GM18508 (cell line): ENCODE measurements around the gene CHID1.

Experiments
- ATAC-seq: cut with Tn5 transposase; IDR thresholded peaks from one replicate; pipeline ENCODE4 v1.9.1; 2021; ENCODE audit warnings: moderate number of reproducible peaks; ENCODE audit not compliant: insufficient read depth, unreplicated experiment

Gene CHID1

GRCh38 chr11:827146-827896 lies 83.3 kb downstream of the CHID1 start:
- ATAC-seq: no peak

GRCh38 chr11:826836-827145 lies 83.8 kb downstream of the CHID1 start:
- no peak for ATAC-seq

GRCh38 chr11:826227-826621 lies 84.4 kb downstream of the CHID1 start:
- no peak for ATAC-seq

- no peak for ATAC-seq
These were observed 85.0 kb downstream of the CHID1 start for GRCh38 chr11:825366-826226.

GRCh38 chr11:824942-825341 lies 85.7 kb downstream of the CHID1 start:
- no peak for ATAC-seq

- ATAC-seq: no peak
These were observed 86.2 kb downstream of the CHID1 start for GRCh38 chr11:824292-824880.

- no peak for ATAC-seq
These were observed 86.9 kb downstream of the CHID1 start for GRCh38 chr11:823441-824291.

- no peak for ATAC-seq
These were observed 88.9 kb downstream of the CHID1 start for GRCh38 chr11:821512-822371.

- ATAC-seq: no peak
These were observed 89.7 kb downstream of the CHID1 start for GRCh38 chr11:820655-821511.

GRCh38 chr11:819943-820649 lies 90.5 kb downstream of the CHID1 start:
- ATAC-seq: no peak

GRCh38 chr11:819129-819931 lies 91.3 kb downstream of the CHID1 start:
- ATAC-seq: no peak

GRCh38 chr11:818396-819128 lies 92.0 kb downstream of the CHID1 start, which contains the start of gene PNPLA2:
TSS of gene PNPLA2 (plus strand) at chr11:818914. CDS start at chr11:819719, 805 bp downstream.
- no peak for ATAC-seq
